Nasal cavity respiratory epithelium epithelial cell of viscerocranial mucosa (primary cell): Measurements from ENCODE around the gene MSL1. TPM values are rescaled to one million over a fixed set of nuclear protein-coding genes. Genes with fewer than 3 reads are reported as not detected.

ENCODE experiments used
- total RNA-seq: library from RNA; depleted of rRNA; stranded (reverse); fragments of >200 nt; gene quantifications from 2 replicates; pipeline ENCODE4 v1.2.3, GENCODE V29; 2014

MSL1 gene
- 28.7 and 52.5 TPM in 2 replicates for total RNA-seq

GRCh38 chr17:40121181-40122135 is at the start of gene MSL1:
TSS of gene MSL1 (plus strand) at chr17:40121971. CDS start at chr17:40122613, 642 bp downstream.

GRCh38 chr17:40100419-40100668 is 21.4 kb upstream of the MSL1 start, which contains the start of gene NR1D1:
TSS of gene NR1D1 (minus strand) at chr17:40100589. CDS start at chr17:40100094, 495 bp downstream.

GRCh38 chr17:40177275-40177874 is 55.6 kb downstream of the MSL1 start, which contains the start of gene RAPGEFL1:
TSS of gene RAPGEFL1 (plus strand) at chr17:40177470. CDS start at chr17:40177862, 392 bp downstream.

Other genes with a start within 250 kb of the MSL1 start
- 4.1 and 9.0 TPM in 2 replicates for gene GSDMB, start 203.3 kb upstream of the MSL1 start, total RNA-seq
- gene ORMDL3, start 194.4 kb upstream of the MSL1 start, total RNA-seq: 28.7 and 43.4 TPM in 2 replicates
- not detected in 2 replicates for gene LRRC3C, start 194.2 kb upstream of the MSL1 start, total RNA-seq
- 0.21 and 7.9 TPM in 2 replicates for gene GSDMA, start 159.0 kb upstream of the MSL1 start, total RNA-seq
- 93.3 and 93.6 TPM in 2 replicates for gene PSMD3, start 141.2 kb upstream of the MSL1 start, total RNA-seq
- gene CSF3, start 106.5 kb upstream of the MSL1 start, total RNA-seq: 0.34 TPM in 1 of 2 replicates, not detected in the other
- 20.2 and 32.7 TPM in 2 replicates for gene MED24, start 67.6 kb upstream of the MSL1 start, total RNA-seq
- gene THRA, start 59.0 kb upstream of the MSL1 start, total RNA-seq: 4.4 and 16.2 TPM in 2 replicates
- 1.7 and 5.7 TPM in 2 replicates for gene NR1D1, start 21.4 kb upstream of the MSL1 start, total RNA-seq
- gene CASC3, start 18.6 kb downstream of the MSL1 start, total RNA-seq: 19.3 and 24.3 TPM in 2 replicates
- gene RAPGEFL1, start 55.5 kb downstream of the MSL1 start, total RNA-seq: 13.7 and 26.3 TPM in 2 replicates
- gene WIPF2, start 97.3 kb downstream of the MSL1 start, total RNA-seq: 10.3 and 14.5 TPM in 2 replicates
- 1.4 and 8.2 TPM in 2 replicates for gene CDC6, start 165.9 kb downstream of the MSL1 start, total RNA-seq
- gene RARA, start 187.2 kb downstream of the MSL1 start, total RNA-seq: 3.1 and 10.5 TPM in 2 replicates
- gene GJD3, start 242.8 kb downstream of the MSL1 start, total RNA-seq: 0.07 TPM in 1 of 2 replicates, not detected in the other